Activated CD4-positive, CD25-positive, alpha-beta regulatory T cell (primary cell): ENCODE results near the gene UPK3A.

Experiments used
- DNase-seq, 4 experiments: peaks; one replicate each; lab custom pipeline; 2025; lab: John Stamatoyannopoulos, UW

UPK3A gene

DNA sequence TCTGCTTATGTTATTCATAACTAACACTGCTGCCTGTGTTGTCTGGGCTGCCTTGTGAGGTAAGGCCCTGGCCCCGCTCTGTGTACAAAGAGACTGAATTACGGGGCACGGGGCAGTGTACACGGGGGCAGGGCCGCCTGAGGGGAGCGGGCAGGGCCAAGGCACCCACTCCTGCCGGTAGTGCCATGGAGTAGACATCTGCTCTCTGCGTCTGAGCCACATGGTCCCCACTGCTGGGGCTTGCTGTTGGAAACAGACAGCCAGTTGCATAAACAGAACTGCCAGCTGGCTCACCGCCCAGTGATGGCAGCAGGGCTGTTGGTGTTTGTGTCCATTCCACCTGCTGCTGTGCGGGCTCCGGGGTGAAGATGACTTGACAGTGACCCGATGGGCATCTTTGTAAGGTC, 44.8 kb downstream of the UPK3A start:
- DNase-seq: no peak

DNA sequence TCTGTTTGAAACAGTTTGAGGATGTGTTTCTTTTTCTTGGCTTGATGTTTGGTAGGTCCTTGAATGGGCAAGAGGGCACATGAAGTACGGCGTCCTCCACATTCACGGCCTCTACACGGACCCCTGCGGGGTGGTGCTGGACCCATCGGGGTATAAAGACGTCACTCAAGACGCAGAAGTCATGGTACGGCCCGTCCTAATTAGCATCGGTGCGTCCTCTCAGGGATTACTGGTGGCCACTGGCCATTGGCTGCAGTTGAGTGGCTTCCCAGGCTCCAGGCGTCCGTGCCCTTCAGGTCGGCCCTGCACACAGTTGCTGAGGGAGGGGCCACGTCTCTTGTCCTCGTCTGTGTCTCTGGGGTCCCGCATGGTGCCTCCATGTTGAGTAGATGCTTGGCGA, 45.8 kb downstream of the UPK3A start:
- no peak for DNase-seq

DNA sequence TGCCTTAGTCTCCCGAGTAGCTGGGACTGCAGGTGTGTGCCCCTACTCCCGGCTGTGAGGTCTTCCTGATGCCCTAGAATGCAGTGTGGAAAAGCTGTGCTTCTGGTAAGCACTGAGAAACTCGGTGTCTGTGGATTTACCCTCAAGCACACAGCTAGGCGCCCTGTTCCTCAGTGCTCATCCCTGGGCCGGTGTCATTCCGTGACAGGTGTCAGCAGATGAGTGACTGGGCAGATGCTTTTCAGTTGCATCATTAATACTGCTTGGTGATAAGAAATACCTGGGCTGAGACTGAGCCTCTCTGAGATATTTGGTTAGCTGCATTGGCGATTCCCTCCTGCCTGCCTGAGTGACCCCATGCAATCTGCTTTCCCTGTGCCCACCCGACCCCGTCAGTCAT, 46.7 kb downstream of the UPK3A start:
- DNase-seq: no peak

DNA sequence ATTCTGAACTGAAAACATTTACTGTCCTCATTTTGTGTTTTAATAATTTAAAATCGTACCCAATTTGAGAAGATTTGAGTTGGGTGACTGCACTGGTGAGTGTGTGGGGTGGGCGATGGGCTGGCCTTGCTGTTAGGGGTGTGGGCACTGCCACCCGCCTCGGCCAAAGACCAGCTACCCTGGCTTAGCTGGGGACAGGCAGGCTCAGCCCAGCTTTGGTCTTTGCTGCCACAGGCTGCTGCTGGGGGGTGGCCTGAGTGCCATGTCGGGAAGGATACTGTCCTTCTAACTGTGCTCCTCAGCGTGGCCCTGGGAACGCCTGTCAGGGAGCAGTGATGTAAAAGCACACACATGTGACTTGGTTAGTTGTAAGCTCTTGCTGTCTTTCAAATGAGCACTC, 47.3 kb downstream of the UPK3A start:
- no peak for DNase-seq

DNA sequence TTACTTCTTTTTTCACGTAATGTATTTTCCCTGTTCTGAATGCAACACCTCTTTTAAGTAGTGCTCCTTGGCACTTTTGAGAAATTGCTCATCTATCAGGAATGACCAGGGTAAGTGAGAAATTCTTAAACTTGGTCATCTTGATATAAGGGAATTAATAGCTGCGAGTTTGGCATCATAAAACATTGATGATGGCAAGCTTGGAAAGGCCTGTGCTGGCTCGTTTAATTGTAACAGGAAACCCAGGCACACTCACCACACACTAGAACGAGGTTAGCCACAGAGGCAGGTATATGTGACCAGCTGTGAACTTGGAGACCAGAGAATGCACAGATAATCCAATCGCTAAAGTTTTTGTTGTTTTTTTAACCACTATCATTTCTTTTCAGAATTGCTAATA, 49.3 kb downstream of the UPK3A start:
- DNase-seq: no peak

DNA sequence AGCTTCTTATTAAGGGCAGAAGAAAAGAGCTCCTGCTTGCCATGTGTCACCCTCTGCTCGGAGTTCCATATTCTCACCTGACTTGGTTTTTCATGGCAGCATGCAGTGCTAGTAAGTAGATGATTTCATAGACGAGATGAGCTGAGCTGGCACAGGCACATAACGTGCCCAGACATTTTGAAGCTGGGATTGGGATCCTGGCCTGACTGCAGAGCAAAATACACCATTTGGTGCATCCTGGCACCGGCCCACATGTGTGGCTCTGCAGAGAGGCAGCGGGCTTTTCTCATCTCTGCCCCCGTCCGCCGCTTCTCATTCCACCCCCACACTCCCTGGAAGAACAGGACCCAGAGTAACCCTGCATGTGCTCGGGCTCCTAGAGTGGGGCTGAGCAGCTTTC, 49.8 kb downstream of the UPK3A start:
- DNase-seq: no peak

DNA sequence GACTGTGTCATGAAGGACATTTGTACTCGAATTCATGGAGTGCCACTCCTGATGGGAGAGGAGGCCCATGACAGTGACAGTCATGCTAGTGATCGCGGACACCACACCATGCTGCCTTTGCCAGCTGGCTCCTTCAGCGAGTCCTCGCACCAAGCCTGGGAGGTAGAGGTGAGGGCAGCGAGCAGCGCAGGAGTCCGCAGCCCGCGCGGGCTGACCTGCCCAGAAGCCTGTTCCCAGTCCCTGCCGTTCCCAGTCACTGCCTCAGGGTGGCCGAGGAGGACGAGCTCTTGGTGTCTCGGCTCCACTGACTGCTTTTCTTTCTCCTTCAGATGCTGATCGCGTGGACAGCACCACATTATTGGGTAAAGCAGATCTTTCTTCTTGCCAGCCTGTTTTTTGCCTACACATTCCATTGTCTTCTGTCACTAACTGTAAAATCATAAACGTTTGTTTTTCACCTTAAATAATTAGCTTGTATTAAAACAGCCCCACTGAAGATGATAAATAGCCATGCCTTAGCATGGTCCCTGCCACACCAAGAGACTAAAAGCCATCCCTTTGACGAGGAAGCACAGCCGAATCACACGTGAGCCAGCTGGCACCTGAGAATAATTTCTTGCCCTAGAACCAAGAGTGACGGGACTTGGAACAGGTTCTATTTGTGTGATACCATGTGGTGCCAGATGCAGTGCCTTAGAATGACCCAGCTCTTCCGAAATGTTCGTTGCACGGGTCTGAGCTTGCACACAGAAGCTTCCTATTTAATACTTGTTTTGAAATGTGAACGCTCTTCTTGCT, 50.5 kb downstream of the UPK3A start:
- DNase-seq: no peak

DNA sequence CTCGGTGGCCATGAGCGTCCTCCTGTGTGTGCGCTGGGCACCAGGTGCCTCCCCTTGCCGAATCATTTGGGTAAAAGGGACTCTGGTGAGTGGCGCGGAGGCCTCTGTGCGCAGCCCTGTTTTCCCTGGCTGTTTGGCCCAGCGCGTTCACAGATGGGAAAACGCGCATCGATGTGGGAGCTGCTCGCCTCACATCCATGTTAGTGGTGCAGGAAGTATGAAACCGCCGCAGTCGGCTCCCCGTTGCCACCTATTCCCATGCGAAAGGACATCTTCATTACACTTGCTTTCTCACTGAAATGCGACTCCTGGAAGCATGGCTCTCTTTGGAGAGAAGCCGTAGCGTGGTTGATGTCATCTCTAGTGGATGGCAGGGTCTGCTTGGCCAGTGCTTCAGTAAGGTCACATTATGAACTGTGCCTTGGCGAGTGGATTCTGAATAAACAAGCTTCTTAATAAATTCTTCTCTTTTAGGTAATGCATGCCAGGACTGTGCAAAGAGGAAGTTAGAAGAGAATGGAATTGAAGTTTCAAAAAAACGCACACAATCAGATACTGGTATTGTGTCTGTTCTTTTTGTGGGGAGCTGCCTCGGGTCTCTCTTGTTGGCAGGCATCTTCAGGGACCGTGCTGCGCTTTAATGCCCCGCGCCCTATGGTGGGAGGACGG, 51.2 kb downstream of the UPK3A start:
- DNase-seq: no peak

DNA sequence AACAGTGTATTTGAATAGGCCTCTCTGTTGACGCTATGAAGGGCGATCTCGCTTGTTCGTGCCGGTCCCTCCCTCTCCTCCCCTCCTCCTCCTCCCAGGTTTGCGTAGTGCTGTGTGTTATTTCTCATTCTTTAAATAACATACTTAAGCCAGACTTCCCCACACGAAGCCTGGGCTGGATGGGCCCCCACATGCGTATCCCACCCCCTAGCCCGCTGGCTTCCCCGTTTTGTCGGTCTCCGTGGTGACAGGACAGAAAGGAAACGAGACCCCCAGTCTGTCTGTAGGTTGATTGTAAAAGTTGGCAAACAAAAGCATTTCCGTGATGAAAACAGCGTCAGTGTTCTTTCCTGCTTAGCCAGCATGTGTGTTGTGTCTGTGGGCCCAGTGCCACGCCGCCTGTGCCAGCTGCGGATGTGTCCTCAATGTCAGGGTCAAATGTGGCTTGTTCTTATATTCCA, 52.3 kb downstream of the UPK3A start:
- no peak for DNase-seq

DNA sequence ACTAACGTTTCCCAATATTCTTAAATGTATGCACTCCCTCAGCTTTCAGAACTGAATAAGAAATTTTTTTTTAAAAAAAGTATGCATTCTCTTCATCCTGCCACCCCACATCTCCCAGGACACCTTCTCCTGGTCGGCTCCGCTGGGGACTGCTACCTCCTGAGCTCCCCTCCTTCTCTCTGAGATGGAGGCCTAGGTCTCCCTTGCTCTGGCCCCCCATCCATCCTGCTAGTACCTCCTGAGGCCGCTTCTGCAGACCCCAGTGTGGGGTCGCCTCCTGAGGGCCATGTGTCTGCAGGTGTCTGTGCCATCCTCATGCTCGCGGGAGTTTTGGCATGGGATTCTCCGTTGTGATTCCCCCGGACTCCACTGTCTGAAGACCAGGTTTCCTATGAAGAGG, 52.8 kb downstream of the UPK3A start:
- no peak for DNase-seq

DNA sequence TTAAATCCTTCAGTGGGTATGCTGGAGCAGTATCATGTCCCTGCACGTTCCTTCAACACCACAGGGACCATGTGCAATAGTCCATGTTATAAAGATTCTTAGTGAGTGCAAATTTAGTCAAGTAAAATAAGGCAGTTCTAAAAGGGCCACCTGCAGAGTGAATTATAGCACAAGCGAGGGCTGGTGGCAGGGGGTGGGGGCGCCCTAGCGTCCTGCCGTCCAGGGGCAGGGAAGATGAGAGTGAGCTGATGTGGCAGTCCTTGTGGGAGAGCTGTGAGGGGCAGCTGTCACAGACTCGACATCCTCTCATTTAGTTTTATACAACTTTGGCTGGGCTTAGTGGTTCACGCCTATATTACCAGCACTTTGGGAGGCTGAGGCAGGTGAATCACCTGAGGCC, 54.0 kb downstream of the UPK3A start:
- no peak for DNase-seq

DNA sequence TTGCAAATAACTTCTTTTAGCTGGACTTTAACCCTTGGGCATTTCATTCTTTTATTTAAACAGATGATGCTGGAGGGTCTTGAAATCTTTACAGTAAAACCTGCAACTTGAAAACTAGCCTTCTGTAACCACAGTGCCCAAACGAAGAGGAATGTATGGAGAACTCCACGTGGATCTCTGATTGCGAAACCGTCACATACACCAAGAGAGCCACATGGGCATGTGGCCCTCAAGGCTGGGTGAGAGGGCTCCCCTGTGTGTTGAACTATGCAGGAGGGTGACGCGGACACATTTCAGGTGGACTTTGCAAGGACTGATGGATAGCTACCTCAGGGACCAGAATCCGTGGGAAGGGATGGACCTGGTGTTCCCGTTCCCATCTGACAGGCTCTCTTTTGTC, 55.6 kb downstream of the UPK3A start:
- no peak for DNase-seq

DNA sequence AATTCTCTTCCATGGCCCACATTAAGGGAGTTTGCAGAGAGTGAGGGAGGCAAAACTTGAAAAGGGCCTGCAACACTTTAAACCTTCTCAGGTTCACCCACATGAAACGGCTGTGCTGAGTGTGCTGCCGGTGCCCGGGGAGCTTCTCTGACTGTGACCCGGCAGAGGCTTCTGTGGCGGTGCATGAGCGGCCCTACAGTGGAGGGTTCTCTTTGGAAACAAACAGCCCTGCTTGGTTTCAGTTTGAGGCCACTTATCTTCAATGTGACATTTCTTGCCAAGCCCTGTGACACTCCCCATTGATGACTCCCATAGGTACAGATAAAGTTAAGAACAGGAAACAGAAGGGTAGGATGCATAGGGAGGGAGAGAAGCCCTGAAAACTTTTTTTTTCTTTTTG, 56.7 kb downstream of the UPK3A start:
- DNase-seq: no peak

DNA sequence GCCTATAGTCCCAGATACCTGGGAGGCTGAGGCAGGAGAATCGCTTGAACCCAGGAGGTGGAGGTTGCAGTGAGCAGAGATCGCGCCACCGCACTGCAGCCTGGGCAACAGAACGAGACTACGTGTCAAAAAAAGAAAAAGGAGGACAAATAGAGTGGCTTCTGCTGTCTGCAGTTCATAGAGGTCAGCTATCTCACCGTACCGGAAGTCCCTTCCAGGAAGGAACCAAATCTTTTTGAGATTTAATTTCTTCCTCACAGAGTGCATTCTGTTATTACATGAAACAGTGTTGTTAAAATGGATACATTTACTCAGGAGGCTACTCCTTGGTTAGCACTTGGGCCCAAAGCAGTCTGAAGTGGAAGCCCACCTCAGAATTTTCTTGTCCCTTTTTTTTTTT, 58.4 kb downstream of the UPK3A start:
- no peak for DNase-seq

DNA sequence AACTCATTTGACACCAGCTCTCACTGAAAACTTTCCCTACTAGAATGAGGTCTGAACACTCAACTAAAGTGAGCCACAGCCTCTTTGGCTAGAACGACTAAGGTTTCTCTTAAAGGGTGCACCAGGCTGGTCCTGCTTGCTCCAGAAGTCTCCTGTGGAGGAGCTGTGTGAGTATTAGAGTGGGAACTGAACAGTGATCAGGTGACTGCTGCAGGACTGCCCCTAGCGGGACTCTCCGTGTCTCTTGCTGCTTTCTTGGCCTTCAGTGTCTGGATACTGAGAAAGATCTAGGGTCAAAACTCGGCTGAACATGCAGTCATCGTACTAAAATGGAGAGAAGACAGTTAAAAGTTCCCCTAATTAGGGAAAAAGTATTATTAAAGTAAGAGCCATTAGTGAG, 59.6 kb downstream of the UPK3A start:
- no peak for DNase-seq
